DMS53 treated with DMSO at 0.1 percent for 48 hours (cell line): Measurements from ENCODE around the gene PPARD.
"Not testable (repeated sequence)": the region's sequence is repeated elsewhere in the genome, so short reads cannot be mapped to it uniquely, and the experiment has no call there.

ENCODE experiments used
- DNase-seq: peaks from one replicate; lab custom pipeline; 2025; ENCODE audit not compliant: unreplicated experiment; lab: John Stamatoyannopoulos, UW

PPARD gene

GRCh38 chr6:35342258-35343091, at the start of gene PPARD:
PPARD (plus strand) TSS chr6:35342558; CDS start chr6:35411088, 68,530 bp downstream.
- DNase-seq, result peak; percentile 78

- no peak for DNase-seq
These were observed 48.7 kb upstream of the PPARD start for GRCh38 chr6:35293681-35294080.

GRCh38 chr6:35294308-35294945, 47.9 kb upstream of the PPARD start:
- peak; percentile 6 for DNase-seq

GRCh38 chr6:35295036-35295435, 47.3 kb upstream of the PPARD start:
- no peak for DNase-seq

GRCh38 chr6:35295521-35296315, 46.6 kb upstream of the PPARD start:
- DNase-seq, result no peak

- no peak for DNase-seq
These were observed 45.3 kb upstream of the PPARD start for GRCh38 chr6:35296931-35297600.

GRCh38 chr6:35297601-35298481, 44.5 kb upstream of the PPARD start, which contains the start of gene DEF6:
DEF6 (plus strand) TSS chr6:35297818; CDS start chr6:35297857, 39 bp downstream.
- peak; percentile 81 for DNase-seq

- DNase-seq, result no peak
These were observed 43.7 kb upstream of the PPARD start for GRCh38 chr6:35298625-35299140.

- DNase-seq, result no peak
These were observed 42.7 kb upstream of the PPARD start for GRCh38 chr6:35299674-35300073.

GRCh38 chr6:35300848-35301247, 41.5 kb upstream of the PPARD start:
- no peak for DNase-seq

GRCh38 chr6:35302604-35303241, 39.6 kb upstream of the PPARD start:
- DNase-seq, result no peak

GRCh38 chr6:35304299-35304698, 38.1 kb upstream of the PPARD start:
- no peak for DNase-seq

- no peak for DNase-seq
These were observed 37.2 kb upstream of the PPARD start for GRCh38 chr6:35305117-35305516.

- DNase-seq, result not testable (repeated sequence)
These were observed 35.2 kb upstream of the PPARD start for GRCh38 chr6:35307138-35307537.

GRCh38 chr6:35308543-35308942, 33.8 kb upstream of the PPARD start:
- DNase-seq, result not testable (repeated sequence)

- DNase-seq, result no peak
These were observed 32.6 kb upstream of the PPARD start for GRCh38 chr6:35309611-35310264.

GRCh38 chr6:35310265-35310831, 32.0 kb upstream of the PPARD start:
- no peak for DNase-seq

- no peak for DNase-seq
These were observed 30.8 kb upstream of the PPARD start for GRCh38 chr6:35311390-35312075.
